ENCODE results near the gene BLOC1S6.

The BLOC1S6 gene, protein sequence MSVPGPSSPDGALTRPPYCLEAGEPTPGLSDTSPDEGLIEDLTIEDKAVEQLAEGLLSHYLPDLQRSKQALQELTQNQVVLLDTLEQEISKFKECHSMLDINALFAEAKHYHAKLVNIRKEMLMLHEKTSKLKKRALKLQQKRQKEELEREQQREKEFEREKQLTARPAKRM

DNA sequence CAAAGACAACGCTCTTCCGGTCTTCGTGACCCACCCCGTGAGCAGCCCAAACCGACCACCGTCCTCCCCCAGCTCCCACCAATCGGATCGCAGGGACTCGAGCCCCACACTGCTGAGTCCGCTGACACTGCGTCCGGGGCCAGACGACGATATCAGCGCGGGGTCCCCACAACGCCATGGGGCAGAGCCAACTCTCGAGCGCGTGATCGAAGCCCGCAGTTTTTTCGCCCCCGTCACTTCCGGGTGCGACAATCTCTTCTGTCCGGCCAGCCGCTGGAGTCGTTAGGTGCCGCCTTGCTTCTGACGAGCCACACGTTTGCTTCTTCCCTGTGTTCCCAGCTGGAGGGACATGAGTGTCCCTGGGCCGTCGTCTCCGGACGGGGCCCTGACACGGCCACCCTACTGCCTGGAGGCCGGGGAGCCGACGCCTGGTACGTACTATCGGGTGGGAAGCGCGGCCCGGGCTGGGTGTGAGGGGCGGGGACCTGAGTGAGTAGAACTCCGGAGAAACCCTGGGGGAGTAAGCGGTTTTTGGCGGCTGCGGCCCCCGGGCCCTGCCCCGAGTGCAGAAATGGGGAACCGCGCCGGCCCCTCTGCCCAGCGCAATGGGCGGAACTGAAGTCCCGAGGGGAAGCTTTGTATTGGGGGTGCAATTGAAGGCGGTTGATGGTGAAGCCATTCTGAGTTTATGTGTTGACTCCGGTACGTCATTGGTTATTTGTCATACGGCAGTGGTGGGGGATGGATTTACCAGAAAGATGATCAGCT, at the start of gene BLOC1S6:
Gene BLOC1S6, plus strand, starts transcription at position 285 of the 768 bp plus-strand sequence. Its CDS starts 65 bp downstream, at position 350.
- DNase-seq, result peak; percentile 56

DNA sequence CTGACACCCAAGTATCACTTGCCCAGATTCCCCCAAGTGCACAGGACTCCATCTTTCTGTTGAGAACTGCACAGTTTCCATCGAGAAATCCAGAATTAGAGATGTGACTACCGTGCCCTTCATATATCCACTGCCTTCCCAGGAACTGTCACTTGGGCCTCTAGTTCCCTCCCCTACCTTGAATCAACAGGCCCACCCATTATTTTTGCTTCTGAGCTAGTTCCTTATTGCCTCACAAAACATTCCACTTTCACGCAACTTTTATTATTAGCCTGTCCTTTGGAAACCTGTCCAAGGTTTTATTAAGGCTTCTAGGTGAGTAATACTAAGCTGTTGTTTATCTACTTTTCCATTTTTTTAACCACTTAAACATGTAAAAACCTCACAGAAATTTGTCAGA, 47.5 kb upstream of the BLOC1S6 start:
- DNase-seq, result no peak

DNA sequence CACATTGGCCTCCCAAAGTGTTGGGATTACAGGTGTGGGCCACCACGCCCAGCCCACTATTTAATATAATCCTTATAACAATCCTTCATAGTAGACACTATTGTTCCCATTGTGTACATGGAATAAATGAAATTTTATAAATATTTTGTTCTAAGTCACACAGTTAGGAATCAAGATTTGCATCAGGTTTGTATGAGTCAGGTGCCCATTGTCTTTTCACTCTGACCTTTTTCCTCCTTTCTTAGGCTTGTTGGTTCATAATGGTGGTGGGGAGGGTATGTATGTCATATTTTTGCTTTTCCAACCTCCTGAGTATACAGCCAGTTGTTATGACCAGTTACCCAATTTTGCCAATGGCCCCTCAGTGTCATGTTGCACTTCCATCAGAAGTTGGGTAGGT, 46.6 kb upstream of the BLOC1S6 start:
- DNase-seq, result no peak

DNA sequence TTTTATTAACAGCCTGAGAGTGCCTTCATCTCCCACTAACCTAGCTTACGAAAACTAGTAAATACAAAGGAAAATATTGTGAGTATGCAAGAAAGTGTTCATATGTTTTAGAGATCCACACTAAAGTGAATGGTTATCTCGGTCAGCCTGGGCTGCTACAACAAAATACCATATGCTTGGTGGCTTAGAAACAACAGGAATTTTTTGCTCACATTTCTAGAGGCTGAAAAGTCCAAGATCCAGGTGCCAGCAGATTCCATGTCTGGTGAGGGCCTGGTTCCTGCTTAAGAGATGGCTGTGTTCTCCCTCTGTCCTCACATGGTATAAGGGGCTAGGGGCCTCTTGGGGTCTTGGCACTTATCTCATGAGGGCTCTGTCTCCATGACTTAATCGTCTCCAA, 44.1 kb upstream of the BLOC1S6 start:
- DNase-seq, result no peak

DNA sequence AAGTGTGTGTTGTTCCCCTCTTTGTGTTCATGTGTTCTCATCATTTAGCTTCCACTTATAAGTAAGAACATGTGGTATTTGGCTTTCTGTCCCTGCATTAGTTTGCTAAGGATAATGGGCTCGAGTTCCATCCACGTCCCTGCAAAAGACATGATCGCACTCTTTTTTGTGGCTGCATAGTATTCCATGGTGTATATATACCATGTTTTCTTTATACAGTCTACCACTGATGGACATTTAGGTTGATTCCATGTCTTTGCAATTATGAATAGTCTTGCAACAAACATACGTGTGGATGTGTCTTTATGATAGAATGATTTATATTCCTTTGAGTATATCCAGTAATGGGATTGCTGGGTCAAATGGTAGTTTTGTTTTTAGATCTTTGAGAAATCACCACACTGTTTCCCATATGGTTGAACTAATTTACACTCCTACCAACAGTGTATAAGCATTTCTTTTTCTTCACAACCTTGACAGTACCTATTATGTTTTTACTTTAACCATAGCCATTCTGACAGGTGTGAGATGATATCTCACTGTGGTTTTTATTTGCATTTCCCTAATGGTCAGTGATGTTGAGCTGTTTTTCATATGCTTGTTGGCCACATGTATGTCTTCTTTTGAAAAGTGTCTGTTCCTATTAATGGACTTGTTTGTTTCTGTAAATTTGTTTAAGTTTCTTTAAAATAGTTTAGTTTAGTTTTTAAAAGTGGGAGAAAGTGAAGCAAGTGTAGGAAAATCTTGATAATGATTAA, 42.7 kb upstream of the BLOC1S6 start:
- no peak for DNase-seq

DNA sequence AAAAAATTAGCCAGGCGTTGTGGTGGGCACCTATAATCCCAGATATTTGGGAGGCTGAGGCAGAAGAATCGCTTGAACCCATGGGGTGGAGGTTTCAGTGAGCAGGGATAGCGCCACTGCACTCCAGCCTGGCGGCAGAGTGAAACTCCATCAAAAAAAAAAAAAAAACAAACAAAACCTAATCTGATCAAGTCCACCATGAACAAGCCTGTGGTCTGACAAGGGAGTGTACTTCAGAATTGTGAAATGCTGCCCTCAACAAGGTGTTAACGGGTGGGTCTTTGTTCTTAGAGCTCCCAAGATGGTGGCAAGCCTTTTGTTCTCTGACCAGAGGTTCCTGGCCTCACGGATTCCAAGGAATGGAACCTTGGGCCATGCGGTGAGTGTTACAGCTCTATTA, 40.4 kb upstream of the BLOC1S6 start:
- DNase-seq, result no peak

DNA sequence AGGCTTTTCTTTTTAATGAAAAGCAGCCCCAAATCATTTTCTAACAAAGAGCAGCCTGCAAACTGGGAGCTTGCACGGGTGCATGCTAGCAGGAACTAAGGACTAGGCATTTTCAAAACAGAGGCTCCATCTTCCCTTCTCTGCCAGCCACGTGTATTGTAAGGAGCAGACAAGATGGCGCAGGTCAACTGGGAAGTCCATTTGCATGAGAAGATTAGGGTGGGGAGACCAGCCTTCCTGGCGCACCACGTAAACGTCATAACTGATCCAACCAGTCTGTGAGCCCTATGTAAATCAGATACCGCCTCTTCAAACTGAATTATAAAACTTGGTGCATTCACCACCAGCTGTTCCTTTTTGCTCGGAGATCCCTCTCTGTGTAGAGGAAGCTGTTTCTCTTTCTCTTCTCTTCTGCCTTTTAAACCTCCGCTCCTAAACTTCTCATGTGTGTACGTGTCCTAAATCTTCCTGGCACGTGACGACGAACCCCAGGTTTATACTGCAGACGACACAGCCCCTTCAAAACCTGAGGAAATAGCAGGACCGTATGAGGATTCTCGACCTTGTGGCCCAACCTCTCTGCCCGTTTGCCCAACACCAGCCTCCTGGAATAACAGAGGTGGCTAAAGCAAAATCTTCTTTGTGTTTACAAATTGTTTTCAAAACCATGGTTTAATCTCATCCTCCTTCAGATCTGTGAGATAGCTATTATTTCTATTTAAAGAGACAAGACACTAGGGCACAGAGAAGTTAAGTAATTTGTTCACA, 38.2 kb upstream of the BLOC1S6 start:
- peak; percentile 77 for DNase-seq

DNA sequence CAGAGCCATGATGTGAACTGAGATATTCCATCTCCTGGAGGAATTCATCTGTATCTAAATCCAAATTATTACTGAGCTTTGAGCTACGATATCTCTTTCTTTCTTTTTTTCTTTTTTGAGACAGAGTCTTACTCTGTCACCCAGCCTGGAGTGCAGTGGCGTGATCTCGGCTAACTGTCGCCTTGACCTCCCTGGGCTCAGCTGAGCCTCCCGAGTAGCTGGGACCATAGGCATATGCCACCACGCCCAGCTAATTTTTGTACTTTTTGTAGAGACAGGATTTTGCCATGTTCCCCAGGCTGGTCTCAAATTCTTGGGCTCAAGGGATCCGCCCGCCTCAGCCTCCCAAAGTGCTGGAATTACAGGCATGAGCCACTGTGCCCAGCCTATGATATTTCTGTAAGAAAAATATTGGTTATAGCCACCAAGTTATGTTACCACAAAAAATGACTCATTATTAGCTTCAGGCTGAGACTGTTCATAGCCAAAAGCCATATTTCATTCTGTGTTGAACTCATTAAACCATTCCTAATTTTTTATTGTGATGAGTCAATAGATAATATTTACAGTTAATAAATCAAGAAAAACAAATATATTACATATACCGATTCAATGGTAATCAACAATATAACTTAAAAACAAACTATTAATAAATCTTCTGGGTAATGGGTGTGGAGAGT, 37.5 kb upstream of the BLOC1S6 start:
- no peak for DNase-seq

DNA sequence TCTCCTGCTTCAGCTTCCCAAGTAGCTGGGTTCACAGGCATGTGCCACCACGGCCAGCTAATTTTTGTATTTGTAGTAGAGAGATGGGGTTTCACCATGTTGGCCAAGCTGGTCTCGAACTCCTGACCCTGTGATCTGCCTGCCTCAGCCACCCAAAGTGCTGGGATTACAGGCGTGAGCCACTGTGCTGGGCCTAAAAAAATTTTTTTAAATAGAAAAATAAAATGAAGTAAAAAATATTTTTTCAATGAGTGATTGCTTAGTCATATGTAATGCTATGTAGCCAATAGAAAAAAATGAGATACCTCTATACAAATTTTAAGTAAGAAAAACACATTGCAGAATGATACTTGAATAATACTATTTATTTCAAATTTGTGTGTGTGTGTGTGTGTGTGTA, 36.7 kb upstream of the BLOC1S6 start:
- no peak for DNase-seq

DNA sequence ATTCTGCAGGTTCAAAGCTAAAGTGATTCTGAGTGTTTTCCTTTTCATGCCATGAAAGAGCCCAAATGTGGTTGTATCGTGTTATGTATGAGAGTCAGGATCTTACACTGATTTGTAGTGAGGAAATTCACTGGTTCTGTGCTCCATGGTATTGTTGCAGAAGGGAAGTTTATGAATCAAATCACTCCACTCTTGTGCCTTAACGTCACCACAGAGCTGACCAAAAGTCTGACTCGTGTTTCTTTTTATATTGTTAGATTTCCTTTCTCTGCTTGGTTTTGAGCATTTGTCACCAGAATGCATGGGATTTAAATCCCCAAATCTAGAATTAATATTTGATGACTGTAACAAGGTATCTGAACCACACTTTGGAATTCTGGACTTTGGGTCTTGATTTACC, 35.5 kb upstream of the BLOC1S6 start:
- no peak for DNase-seq

DNA sequence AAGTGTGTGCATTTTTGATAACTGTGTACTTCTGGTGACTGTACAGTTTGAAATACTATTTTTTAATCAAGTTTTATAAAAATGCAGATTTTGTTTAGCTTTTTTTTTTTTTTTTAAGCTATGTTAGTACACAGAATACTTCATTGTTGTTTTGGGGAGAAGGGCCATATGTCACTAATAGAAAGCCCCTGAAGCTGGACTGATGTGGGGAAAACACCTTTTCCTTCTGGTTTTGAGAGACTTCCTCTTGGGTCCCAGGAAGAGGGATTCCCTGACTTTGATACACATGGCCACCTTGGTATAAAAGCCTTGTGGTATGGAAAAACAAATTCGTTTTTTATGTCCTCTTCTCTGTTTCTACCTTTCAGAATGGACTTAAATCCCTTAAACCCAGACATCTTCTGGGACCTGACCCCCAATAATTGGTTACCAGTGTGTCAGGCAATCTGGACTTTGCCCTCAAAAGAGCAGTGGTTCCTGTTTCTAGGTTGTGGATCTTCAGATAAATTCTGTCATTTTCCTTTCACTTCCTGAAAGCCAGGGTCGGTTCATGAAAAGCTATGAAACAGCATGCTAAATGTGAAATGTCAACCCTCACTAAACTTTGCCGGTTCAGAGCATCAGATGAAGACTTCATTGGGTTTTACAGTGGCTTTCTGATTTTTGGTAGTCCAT, 31.1 kb upstream of the BLOC1S6 start:
- DNase-seq, result no peak

DNA sequence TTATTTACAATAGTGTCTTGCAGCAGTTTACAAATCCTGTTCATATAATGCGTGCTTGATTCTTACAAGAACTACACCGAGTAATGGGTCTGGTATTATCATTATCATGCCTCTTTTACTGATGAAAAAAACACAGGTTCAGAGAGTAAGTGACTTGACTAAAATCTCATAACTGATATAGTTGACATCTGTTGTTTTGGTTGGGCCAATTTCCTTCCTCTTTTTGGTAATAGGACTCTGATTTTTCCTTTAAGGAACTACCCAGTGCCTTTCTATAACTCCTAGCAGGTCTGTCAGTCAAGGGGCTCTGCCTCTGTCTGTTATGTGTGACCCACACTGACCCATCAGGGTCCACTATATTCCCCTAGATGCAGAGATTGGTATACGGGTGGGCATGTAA, 14.6 kb upstream of the BLOC1S6 start:
- DNase-seq, result no peak

DNA sequence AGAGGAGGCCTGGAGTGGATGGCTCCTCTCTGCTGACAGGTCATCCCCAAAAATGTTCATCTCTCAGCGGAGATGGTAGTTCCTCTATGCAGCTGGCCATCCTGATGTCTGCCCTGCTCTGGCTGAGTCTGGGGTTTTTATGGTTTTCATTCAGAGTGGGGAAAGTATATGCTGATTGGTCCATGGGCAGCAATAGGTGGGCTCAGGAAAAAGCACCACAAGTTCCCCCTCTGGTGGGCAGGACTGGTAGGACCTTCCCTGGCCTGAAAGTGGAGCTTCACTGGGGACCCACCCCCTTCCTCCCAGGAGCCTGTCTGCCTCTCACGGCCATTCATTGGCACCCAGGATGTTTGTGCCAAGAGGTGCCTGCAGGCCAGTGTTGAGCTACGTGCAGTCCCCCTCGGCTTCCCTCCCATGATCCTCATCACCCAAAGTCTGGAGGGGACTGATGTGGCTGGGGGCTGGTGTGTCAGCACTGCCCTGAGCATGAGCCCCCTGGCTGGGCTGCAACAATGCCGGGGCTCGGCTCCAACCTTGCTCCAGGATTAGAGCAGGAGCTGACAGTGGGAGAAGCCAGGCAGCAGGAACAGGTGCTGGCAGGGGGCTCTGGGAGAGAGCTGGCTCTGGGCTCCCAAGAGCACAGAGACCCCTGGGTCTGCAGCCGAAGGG, 13.1 kb upstream of the BLOC1S6 start:
- no peak for DNase-seq

DNA sequence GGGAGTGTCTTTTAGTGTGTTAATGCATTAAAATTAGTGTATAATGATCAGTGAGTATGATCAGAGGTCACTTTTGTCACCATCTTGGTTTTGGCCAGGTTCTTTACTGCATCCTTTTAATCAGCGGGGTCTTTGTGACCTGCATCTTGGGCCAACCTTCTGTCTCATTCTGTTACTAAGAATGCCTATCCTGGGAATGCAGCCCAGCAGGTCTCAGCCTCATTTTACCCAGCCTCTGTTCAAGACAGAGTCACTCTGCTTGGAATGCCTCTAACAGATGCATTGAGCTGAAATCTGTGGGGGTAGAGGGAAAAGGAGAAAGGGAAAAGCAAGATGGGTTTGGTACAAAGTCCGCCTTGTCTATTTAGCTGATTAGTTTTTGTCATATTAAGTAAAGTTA, 5.3 kb upstream of the BLOC1S6 start:
- DNase-seq, result no peak

DNA sequence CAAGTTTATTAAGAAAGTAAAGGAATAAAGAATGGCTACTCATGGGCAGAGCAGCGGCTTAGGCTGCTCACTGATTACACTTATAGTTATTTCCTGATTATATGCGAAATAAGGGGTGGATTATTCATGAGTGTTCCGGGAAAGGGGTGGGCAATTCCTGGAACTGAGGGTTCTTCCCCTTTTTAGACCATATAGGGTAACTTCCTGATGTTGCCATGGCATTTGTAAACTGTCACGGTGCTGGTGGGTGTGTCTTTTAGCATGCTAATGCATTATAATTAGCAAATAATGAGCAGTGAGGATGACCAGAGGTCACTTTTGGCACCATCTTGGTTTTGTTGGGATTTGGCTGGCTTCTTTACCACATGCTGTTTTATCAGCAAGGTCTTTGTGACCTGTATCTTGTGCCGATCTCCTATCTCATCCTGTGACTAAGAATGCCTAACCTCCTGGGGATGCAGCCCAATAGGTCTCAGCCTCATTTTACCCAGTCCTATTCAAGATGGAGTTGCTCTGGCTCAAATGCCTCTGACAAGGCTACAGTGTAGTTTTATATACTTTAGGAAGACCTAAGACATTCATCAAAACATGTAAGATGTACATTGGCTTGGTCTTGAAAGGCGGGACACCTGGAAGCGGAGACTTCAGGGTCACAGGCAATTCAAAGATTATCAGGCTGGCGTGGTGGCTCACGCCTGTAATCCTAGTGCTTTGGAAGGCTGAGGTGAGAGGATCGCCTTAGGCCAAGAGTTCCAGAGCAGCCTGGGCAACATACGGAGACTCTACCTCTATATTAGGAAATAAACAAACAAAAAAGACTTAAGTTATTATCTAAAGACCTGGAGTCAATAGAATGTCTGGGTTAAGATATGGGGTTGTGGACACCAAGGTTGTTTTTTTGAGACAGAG, 3.2 kb upstream of the BLOC1S6 start:
- DNase-seq, result no peak

DNA sequence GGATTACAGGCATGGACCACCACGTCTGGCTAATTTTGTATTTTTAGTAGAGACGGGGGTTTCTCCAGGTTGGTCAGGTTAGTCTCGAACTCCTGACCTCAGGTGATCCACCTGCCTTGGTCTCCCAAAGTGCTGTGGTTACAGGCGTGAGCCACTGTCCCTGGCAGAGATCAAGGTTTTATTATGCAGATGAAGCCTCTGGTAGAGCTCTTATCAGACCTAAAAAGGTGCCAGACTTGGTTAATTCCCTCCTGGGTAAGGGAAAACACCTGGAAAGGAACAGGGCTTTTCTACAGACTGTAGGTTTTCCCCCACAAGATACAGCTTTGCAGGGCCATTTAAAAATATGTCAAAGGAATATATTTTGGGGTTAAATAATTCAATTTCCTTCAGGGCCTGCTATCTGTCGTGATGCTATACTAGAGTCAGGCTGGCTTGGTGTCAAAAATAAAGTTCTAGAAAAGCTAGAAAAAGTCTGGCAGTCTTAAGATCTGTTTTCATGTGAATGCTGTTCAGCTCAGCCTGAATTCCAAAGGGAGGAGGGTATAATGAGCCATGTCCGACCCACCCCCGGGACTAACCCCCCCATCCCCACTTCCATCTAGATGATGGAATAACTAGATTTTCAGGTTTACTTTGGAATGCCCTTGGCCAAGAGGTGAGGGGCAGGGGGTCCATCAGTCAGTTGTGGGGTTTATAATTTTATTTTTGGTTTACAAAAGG, 1.9 kb upstream of the BLOC1S6 start:
- no peak for DNase-seq

DNA sequence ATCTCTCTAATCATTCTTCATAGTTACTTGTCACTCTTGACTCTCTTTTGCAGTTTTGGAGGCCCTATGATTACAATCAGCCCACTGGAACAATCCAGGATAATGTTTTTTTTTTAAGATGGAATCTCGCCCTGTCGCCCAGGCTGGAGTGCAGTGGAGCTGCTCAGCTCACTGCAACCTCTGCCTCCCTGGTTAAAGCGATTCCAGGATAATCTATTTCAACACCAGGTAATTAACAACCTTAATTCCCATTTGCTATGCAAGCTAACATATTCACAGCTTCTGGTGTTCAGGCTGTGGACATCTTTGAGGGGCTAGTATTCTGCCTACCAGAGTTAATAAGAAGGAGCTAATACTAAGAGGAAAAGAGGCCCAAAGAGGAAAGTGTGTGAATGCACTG, 1.1 kb upstream of the BLOC1S6 start:
- no peak for DNase-seq

DNA sequence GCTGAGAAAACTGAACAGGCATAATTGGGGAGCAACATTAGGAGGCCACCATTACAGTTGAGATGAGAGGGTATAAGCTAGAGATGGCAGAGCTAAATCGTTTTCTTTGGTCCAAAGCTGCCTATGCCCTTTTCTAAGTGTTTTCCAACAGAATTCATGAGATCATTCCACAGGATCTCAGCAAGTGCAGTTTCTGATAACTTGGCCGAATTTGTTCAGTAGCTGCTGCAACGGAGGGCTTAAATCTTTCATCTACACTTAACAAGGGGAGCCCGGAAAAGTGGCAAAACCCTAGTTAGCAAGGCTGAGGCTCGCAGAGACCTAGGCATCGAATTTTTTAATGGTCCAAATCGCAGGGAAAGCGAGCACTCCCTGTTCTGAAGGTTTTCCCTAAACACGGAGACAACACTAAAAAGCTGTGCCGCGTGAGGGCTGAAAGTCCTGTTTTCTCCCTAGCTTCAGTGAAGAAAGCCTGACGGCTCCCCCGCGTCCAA, 531 bp upstream of the BLOC1S6 start:
- no peak for DNase-seq

DNA sequence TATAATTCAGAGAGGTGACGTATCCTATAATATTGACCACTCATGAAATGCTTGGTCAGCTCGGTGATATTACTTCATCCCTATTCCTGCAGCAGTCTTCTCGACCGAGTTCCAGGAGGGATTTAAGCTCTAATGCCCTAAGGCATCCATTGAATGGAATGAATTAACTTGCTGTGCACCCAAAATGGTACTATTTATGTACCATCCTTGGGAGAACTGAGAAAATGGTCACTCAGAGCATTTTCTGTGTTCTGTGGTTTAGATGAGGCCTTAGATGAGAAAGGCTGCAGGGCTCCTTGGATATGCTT, 638 bp downstream of the BLOC1S6 start:
- peak; percentile 2 for DNase-seq

Data from NCI-H2029 (cell line).